Right ventricle myocardium superior (tissue), 1 donor: ENCODE measurements around the gene PCLO. TPM values are rescaled to one million over a fixed set of nuclear protein-coding genes. Genes with fewer than 3 reads are reported as not detected.
"Not testable (repeated sequence)": the region's sequence is repeated elsewhere in the genome, so short reads cannot be mapped to it uniquely, and the experiment has no call there.

Source experiments
- ATAC-seq: fragments of 200-7000 bp; cut with Tn5 transposase; one replicate; pipeline ENCODE4 v1.9.1; 2020; ENCODE audit warnings: mild to moderate bottlenecking; ENCODE audit not compliant: poor library complexity
- DNase-seq: peaks from one replicate; pipeline ENCODE4 v3.0.0-alpha.2; 2020
- intact Hi-C: fragments of 100-400 bp; cut with DNase I; formaldehyde crosslinking; loops from one replicate; pipeline ENCODE4 v1.11.2; 2022
- total RNA-seq: library from RNA; stranded (reverse); fragmentation: NEBNext Ultra II Directional; extraction: Animal tissue kit (Norgen Biotek cat#: 25700); gene quantifications from one replicate; pipeline ENCODE4 v1.2.1, GENCODE V29; 2021
- donor health status: DM: no; HTN: yes; CAD: no; lungs with severe emphysema.

PCLO gene
- total RNA-seq, 1 donor from 2014 or later: 3.8 TPM

DNA sequence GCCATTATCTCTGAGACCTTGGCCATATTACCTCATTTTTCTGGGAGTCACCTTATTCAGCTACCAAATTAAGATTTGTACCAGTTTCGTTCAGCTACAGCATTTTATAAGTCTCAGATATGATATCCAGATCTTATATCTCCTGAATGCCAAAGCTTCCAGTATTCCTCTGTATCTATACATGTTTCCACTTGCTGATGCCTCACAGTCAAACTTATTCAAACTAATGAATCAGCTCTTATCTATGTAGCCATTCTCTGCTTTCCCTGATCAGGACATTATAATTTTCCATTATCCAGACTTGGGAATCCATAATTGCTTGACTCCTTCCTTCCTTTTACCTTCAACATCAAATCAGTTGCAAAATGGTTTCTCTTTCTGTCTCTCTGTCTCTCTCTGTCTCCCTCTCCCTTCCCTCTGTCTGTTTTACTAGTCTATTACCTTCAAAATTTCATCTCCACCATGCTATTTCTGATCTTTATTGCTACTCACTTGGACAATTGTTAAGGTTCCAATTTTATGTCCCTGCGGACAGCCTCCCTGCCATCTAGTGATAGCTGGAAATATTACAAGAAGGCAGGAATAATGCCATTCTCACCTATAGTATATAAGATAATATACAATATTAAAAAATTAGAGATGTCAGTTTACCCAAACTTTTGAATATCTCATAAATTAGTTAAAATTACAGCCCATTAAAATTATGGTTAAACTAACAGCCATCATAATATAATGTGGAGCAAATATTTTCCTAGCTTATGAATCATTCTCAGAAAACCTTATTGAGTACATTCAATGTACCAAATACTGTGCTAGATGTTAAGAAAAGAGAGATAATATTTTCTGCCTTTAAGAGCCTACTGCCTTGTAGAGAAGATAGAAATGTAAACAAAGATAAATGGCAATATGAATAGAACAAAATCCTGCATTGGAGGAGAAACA lies 89.8 kb downstream of the PCLO start:
- intact Hi-C loops: no loop called here
- DNase-seq: no peak
- no peak for ATAC-seq

DNA sequence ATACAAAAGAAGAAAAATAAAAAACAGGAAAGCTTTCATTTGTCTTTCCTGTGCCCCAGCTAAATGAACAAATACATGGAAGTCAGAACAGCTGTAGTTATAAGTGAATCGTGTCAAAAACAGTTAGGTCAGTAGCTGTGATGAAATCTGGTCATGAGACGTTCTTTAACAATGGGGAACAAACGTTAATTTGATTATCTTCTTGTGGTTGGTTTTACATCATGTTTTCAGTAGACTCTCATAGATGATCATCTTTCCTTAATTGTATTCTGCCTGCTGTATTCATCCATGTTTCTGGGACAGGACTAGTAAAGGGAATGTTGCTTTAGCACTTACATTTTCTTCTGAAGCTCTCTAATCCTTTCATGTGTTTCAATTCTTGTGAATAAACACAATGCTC lies 97.0 kb downstream of the PCLO start:
- ATAC-seq (no peak), DNase-seq (no peak)
- intact Hi-C loops: no loop called here

- ATAC-seq: peak; percentile 58
- DNase-seq: no peak
- intact Hi-C loops: no loop called here
Measured at GRCh38 chr7:83060218-83060617, 102.5 kb downstream of the PCLO start.

DNA sequence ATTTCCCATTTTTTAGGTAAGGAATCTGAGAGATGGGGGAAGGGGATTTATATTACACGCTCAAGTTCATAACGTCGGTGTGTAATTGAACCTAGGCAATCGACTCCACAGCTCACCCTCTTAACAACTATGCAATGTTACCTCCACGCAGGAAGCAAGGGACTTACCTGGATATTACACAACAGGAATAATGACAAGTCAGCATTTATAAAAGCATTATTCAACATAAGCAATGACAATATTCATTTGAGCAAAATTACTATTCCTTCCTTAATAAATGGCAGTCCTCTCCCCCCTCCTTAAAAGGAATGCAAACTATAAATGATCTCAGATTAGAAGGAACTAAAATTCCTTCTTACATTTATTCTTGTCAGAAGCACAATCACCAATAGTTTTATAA lies 104.0 kb downstream of the PCLO start:
- ATAC-seq (no peak), DNase-seq (no peak)
- intact Hi-C loops: no loop called here

GRCh38 chr7:83055197-83055596 lies 107.5 kb downstream of the PCLO start:
- intact Hi-C loops: no loop called here
- no peak for DNase-seq
- ATAC-seq: no peak

- intact Hi-C loops: no loop called here
- DNase-seq: no peak
- no peak for ATAC-seq
Measured at GRCh38 chr7:83054472-83054871, 108.2 kb downstream of the PCLO start.

DNA sequence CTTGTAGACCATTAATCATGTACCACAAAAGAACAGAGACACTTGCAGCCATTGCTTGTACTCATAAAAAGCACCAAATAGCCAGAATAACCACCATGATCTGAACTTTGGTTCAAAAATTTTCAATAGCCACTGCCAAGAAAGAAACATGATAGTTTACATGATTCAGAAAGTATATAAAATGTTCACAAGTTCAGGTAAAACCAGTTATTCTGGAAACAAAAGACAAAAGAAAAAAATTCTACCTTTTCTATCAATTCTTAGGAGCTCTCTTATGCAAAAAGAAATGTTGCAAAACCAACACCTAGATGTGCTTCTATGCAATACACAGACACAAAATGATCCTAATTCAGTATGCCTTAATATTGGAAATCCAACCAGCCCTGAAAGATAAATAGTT lies 108.7 kb downstream of the PCLO start:
- intact Hi-C loops: no loop called here
- no peak for DNase-seq
- no peak for ATAC-seq

GRCh38 chr7:83040484-83040883 lies 122.2 kb downstream of the PCLO start:
- no peak for DNase-seq
- no peak for ATAC-seq
- intact Hi-C loops: no loop called here

GRCh38 chr7:83038787-83039186 lies 123.9 kb downstream of the PCLO start:
- DNase-seq (no peak), ATAC-seq (no peak)
- intact Hi-C loops: no loop called here

GRCh38 chr7:83036721-83037380 lies 125.8 kb downstream of the PCLO start:
- intact Hi-C loops: no loop called here
- no peak for ATAC-seq
- DNase-seq: no peak

DNA sequence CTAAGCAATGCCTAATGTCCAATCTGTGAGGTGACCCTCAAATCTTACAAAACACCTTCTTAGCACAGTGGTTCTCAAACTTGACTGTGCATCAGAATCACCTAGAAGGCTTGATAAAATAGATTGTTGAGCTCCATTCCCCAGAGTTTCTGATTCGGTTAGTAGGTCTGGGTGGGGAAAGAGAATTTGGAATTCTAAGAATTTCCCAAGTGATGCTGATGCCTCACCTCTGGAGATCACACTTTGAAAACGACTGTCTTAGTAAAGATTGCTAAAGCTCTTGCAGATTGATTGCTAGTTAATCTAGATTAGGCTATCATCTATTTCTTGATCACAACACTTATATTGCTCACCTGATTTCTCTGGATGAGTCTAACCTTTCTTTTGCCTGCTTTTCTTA lies 126.6 kb downstream of the PCLO start:
- no peak for DNase-seq
- intact Hi-C loops: no loop called here
- ATAC-seq: no peak

DNA sequence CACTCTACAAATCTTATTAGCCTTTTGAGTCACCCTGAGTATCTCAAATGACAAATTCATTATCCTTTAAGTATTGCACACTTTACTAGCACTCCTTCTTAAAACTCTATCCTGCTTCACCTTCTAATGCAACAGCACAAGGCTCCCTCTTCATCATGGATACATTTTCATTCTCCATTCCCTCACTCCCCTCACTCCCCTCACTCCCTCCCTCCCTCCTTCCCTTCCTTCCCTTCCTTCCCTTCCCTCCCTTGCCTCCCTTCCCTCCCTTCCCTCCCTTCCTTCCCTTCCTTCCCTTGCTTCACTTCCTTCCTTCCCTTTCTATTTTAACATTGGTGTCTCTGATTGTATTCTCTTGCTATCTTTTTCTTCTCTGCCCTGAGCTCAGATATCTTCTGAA lies 130.5 kb downstream of the PCLO start:
- ATAC-seq: no peak
- intact Hi-C loops: no loop called here

DNA sequence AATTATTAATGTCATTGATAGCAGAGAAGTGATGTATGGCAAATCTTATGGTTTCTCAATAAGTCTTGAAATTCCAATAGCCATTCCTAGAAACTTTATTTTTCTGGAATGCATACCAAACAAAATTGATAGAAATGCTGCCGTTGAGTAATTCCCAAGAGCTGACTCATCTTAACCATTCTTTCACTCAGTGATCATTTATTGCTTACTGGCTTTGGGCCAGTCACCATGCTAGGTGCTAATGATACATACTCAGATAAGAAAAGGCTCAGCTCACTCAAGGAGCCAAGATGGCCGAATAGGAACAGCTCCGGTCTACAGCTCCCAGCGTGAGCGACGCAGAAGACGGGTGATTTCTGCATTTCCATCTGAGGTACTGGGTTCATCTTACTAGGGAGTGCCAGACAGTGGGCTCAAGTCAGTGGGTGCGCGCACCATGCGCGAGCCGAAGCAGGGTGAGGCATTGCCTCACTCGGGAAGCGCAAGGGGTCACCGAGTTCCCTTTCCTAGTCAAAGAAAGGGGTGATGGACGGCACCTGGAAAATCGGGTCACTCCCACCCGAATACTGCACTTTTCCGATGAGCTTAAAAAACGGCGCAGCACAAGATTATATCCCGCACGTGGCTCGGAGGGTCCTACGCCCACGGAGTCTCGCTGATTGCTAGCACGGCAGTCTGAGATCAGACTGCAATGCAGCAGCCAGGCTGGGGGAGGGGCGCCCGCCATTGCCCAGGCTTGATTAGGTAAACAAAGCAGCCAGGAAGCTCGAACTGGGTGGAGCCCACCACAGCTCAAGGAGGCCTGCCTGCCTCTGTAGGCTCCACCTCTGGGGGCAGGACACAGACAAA lies 138.6 kb downstream of the PCLO start:
- intact Hi-C loops, ATAC-seq, DNase-seq: not testable (repeated sequence)

More for the DNA sequence above, 130.5 kb downstream of the PCLO start:
- no peak for DNase-seq

DNA sequence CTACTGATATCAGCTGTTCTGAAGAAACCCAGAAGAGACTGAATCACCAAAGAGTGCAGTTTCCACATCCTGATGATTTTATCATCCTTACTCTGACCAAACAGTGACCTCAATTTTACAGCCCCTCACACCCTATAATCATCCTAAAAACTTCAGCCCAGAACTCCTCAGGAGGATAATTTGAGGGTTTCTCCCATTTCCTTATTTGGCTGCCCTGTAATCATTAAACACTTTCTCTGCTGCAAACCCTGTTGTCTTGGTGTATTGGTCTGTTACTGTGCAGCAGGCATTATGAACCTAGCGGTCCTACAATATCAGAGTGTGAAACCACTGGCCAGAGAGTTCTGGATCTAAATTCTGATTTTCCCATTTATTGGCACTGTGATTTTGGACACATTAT lies 141.7 kb downstream of the PCLO start:
- DNase-seq (no peak), ATAC-seq (no peak)
- intact Hi-C loops: no loop called here

DNA sequence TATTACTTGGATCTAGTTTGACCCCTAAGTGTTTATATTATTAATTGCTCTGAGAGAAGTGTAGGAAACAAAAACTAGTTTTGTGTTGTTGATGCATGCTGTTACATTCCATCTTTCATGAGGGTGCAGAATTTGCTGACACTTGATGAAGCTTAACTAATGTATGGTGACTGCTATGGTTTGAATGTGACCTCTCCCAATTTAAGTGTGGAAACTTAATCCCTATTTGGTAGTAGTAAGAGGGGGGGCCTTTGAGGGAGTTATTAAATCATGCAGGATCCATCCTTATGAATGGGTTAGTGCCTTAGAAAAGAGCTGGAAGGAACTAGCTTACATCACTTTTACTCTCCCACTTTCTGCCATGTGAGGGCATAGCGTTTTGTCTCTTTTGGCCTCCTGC lies 142.5 kb downstream of the PCLO start:
- intact Hi-C loops: no loop called here

DNA sequence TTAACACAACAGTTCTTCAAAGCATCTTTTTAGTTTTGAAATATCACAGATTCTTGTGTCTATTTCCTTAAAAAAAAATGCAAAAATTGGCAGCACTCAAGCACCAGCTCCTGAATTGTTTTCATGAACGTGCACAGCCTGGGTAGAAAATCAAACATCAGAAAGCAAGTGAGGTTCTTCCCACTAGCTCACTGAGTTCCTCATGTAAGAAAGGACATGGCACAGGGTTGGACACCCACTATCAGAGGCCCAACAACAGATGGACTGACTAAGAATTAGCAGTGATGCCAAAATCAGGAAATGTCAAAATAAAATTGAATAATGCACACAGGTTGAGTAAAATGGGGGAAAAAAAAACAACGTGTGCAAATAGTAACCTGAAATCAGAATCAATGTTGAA lies 146.8 kb downstream of the PCLO start:
- intact Hi-C loops: no loop called here
- no peak for ATAC-seq
- no peak for DNase-seq

More for the DNA sequence above, 142.5 kb downstream of the PCLO start:
- DNase-seq (no peak), ATAC-seq (no peak)

DNA sequence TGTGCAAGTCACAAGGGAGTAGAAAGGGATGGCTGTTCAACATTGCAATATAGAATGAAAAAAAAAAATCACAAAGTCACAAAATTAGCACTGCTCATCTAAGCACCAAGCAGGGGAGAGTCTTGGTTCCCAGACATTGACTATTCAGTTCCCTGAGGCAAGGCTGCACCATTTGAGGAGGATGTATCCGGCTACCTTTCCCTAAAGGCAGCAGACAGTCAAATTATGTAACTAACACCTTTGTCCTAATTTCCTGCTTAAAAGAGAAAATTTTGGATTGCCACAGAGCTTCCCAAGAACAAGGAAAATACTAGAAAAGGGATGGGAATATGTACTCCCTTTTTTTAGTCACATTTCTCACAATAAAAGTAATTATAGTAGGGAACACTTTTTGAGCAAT lies 148.1 kb downstream of the PCLO start:
- ATAC-seq (no peak), DNase-seq (no peak)
- intact Hi-C loops: no loop called here

DNA sequence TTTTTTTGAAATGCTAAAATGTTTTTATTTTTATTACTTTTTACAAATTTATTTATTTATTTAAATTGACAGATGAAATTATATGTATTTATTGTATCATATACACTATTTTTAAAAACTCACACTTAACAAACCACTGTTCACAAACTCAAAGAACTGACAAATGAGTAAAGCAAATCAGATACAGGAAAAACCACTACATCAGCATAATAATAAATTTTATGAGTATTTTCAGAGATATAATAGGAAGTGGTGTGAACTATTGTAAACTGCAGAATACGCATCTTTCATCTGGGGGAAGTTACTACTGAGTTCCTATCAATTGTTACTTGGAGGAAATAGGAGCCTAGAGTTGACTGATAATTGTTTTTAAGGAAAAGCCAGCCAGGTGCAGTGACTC lies 150.7 kb downstream of the PCLO start:
- ATAC-seq: no peak
- DNase-seq: no peak
- intact Hi-C loops: no loop called here

DNA sequence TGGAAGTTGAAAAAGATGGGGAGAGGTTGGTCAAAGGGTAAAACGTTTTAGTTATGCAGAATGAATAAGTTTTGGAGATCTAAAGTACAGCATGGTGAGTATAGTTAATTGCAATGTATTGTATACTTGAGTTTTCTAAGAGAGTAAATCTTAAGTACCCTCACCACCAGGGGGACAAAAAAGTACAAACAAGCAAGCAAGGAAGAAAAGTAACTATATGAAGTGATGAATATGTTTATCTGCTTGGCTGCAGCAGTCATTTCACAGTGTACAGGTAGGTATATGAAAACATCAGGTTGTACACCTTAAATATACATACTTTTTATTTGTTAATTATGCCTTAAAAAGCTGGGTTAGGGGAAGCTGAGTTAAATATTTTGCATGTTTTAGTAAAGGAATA lies 157.3 kb downstream of the PCLO start:
- no peak for ATAC-seq
- intact Hi-C loops: no loop called here

More for the DNA sequence above, 157.3 kb downstream of the PCLO start:
- DNase-seq: no peak
